ENCODE data around the gene ANK2.
"Not testable (repeated sequence)": the region's sequence is repeated elsewhere in the genome, so short reads cannot be mapped to it uniquely, and the experiment has no call there.

The ANK2 gene

DNA sequence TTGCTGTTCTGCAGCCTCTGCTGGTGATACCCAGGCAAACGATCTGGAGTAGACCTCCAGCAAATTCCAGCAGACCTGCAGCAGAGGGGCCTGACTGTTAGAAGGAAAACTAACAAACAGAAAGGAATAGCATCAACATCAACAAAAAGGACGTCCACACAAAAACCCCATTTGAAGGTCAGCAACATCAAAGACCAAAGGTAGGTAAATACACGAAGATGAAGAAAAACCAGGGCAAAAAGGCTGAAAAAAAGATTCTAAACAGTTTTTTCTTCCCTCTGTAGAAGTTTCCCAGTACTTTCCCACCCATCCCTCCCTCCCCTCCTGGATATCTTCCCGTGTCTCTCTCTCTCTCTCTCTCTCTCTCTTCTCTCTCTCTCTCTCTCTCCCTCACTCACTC is 136.8 kb downstream of the ANK2 start:
- H3K4me3 ChIP-seq (ENCODE audit: insufficient read depth in 1 of 2, low read depth in 1 of 2, low read length in 2 of 2); H3K18ac ChIP-seq (ENCODE audit: low read depth in 1 of 2, low read length in 2 of 2); H3K4me1 ChIP-seq (ENCODE audit: control insufficient read depth, insufficient read depth, low read depth, low read length); H3K9me3 ChIP-seq (ENCODE audit: control insufficient read depth, low read length); H3K4me2 ChIP-seq (ENCODE audit: low read length, poor library complexity, severe bottlenecking); H2BK5ac ChIP-seq (ENCODE audit: low read depth, low read length, poor library complexity, severe bottlenecking); H2BK15ac ChIP-seq (ENCODE audit: low read depth, poor library complexity, severe bottlenecking); H4K8ac ChIP-seq (ENCODE audit: low read length); H3K27ac ChIP-seq (ENCODE audit: low read length, poor library complexity, severe bottlenecking); H2AFZ ChIP-seq (ENCODE audit: low read depth, low read length); H3K36me3 ChIP-seq (ENCODE audit: control insufficient read depth in 1 of 2, insufficient read depth in 2 of 2, low read depth in 1 of 2, low read length in 2 of 2); H3K14ac ChIP-seq (ENCODE audit: low read length in 2 of 2); H2BK12ac ChIP-seq (ENCODE audit: low read length in 2 of 2); H4K91ac ChIP-seq (ENCODE audit: low read length); H3K79me1 ChIP-seq (replicated peaks; ENCODE audit: low read length, poor library complexity, severe bottlenecking); H3K27me3 ChIP-seq (ENCODE audit: control insufficient read depth in 1 of 2, insufficient read depth in 1 of 2, low read length in 2 of 2); H3K23ac ChIP-seq (ENCODE audit: low read length in 2 of 2); H2BK120ac ChIP-seq (ENCODE audit: low read depth, low read length); DNase-seq; H3K9ac ChIP-seq (ENCODE audit: low read length); H3K4ac ChIP-seq (ENCODE audit: low read depth in 1 of 2, low read length in 2 of 2); H2AK5ac ChIP-seq (ENCODE audit: low read length, severe bottlenecking): not testable (repeated sequence)
- WGBS, result 71% methylated on average over 3 of the region's 4 CpGs

DNA sequence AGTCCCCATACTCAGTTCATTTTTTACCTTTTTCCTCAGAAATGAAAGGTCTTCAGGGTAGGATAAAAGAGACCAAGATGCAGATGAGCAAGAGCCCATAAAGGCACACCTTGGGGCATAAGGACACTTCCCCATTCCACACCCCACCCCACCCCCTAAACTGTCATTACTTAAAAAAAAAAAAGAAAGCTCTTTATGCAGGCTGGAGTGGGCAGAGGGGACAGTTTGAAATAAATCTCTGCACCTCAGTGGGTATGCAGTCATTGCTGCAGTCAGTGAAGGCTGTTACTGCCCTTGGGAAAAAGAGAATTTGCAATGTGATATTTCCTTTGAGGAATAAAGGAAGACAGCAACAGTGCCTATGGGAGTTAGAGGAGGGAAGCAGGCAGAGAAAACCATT is 137.5 kb downstream of the ANK2 start:
- no peak overlapping the region for H2BK5ac ChIP-seq (ENCODE audit: low read depth, low read length, poor library complexity, severe bottlenecking)
- no peak overlapping the region for H3K23ac ChIP-seq (ENCODE audit: low read length in 2 of 2)
- no peak overlapping the region for H3K4me2 ChIP-seq (ENCODE audit: low read length, poor library complexity, severe bottlenecking)
- H2BK15ac ChIP-seq (ENCODE audit: low read depth, poor library complexity, severe bottlenecking), result no peak overlapping the region
- no peak overlapping the region for H3K4me3 ChIP-seq (ENCODE audit: insufficient read depth in 1 of 2, low read depth in 1 of 2, low read length in 2 of 2)
- no peak overlapping the region for H3K27ac ChIP-seq (ENCODE audit: low read length, poor library complexity, severe bottlenecking)
- H3K14ac ChIP-seq (ENCODE audit: low read length in 2 of 2), result no peak overlapping the region
- no peaks in the 10 kb centered on the region for H3K9me3 ChIP-seq (ENCODE audit: control insufficient read depth, low read length)
- H2AFZ ChIP-seq (ENCODE audit: low read depth, low read length), result no peak overlapping the region
- no peaks in the 10 kb centered on the region for H3K27me3 ChIP-seq (ENCODE audit: control insufficient read depth in 1 of 2, insufficient read depth in 1 of 2, low read length in 2 of 2)
- no peak overlapping the region for H2AK5ac ChIP-seq (ENCODE audit: low read length, severe bottlenecking)
- no peaks in the 10 kb centered on the region for H3K36me3 ChIP-seq (ENCODE audit: control insufficient read depth in 1 of 2, insufficient read depth in 2 of 2, low read depth in 1 of 2, low read length in 2 of 2)
- H2BK12ac ChIP-seq (ENCODE audit: low read length in 2 of 2), result no peak overlapping the region
- no peak for DNase-seq
- H3K18ac ChIP-seq (ENCODE audit: low read depth in 1 of 2, low read length in 2 of 2), result no peak overlapping the region
- no peaks in the 10 kb centered on the region for H3K4me1 ChIP-seq (ENCODE audit: control insufficient read depth, insufficient read depth, low read depth, low read length)
- H3K4ac ChIP-seq (ENCODE audit: low read depth in 1 of 2, low read length in 2 of 2), result no peak overlapping the region
- no peak overlapping the region for H4K91ac ChIP-seq (ENCODE audit: low read length)
- peaks cover 1% of the 10 kb centered on the region for H3K79me1 ChIP-seq (replicated peaks; ENCODE audit: low read length, poor library complexity, severe bottlenecking)
- no peak overlapping the region for H2BK120ac ChIP-seq (ENCODE audit: low read depth, low read length)
- no peak overlapping the region for H3K9ac ChIP-seq (ENCODE audit: low read length)
- no peak overlapping the region for H4K8ac ChIP-seq (ENCODE audit: low read length)

DNA sequence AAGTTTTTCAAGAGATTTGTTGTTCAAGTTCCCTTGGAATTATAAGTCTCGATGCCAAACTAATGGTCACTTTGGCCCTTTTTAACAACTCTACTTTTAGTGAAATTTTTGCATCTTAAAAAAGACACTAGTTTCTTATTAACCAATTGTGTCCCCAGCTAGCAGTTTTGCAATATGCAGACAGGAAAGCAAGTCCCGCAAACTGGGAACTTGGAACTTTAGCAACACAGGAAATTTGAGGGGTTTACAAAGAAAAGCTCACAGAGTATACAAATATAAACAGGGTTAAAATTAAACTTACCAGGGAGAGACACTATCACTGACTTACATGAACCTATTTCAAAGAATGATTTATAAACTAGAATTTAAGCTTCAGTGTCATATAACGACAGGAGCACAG is 137.9 kb downstream of the ANK2 start:
- Histone ChIP-seq H3K36me3 (ENCODE audit: control insufficient read depth in 1 of 2, insufficient read depth in 2 of 2, low read depth in 1 of 2, low read length in 2 of 2) (no peaks in the 10 kb centered on the region), H3K4me3 (ENCODE audit: insufficient read depth in 1 of 2, low read depth in 1 of 2, low read length in 2 of 2) (no peak overlapping the region), H2BK15ac (ENCODE audit: low read depth, poor library complexity, severe bottlenecking) (no peak overlapping the region), H3K14ac (ENCODE audit: low read length in 2 of 2) (no peak overlapping the region), H4K8ac (ENCODE audit: low read length) (no peak overlapping the region), H2BK5ac (ENCODE audit: low read depth, low read length, poor library complexity, severe bottlenecking) (no peak overlapping the region), H3K27me3 (ENCODE audit: control insufficient read depth in 1 of 2, insufficient read depth in 1 of 2, low read length in 2 of 2) (no peaks in the 10 kb centered on the region), H3K4me1 (ENCODE audit: control insufficient read depth, insufficient read depth, low read depth, low read length) (no peaks in the 10 kb centered on the region), H2AK5ac (ENCODE audit: low read length, severe bottlenecking) (no peak overlapping the region), H3K27ac (ENCODE audit: low read length, poor library complexity, severe bottlenecking) (no peak overlapping the region), H3K9ac (ENCODE audit: low read length) (no peak overlapping the region), H3K9me3 (ENCODE audit: control insufficient read depth, low read length) (no peaks in the 10 kb centered on the region), H2AFZ (ENCODE audit: low read depth, low read length) (no peak overlapping the region), H3K4ac (ENCODE audit: low read depth in 1 of 2, low read length in 2 of 2) (no peak overlapping the region), H2BK120ac (ENCODE audit: low read depth, low read length) (no peak overlapping the region), H4K91ac (ENCODE audit: low read length) (no peak overlapping the region), H3K4me2 (ENCODE audit: low read length, poor library complexity, severe bottlenecking) (no peak overlapping the region), H2BK12ac (ENCODE audit: low read length in 2 of 2) (no peak overlapping the region), H3K23ac (ENCODE audit: low read length in 2 of 2) (no peak overlapping the region), H3K79me1 (replicated peaks; ENCODE audit: low read length, poor library complexity, severe bottlenecking) (peaks cover 1% of the 10 kb centered on the region), H3K18ac (ENCODE audit: low read depth in 1 of 2, low read length in 2 of 2) (no peak overlapping the region)
- no peak for DNase-seq
- WGBS, result 90% methylated on average over 1 of the region's 3 CpGs

DNA sequence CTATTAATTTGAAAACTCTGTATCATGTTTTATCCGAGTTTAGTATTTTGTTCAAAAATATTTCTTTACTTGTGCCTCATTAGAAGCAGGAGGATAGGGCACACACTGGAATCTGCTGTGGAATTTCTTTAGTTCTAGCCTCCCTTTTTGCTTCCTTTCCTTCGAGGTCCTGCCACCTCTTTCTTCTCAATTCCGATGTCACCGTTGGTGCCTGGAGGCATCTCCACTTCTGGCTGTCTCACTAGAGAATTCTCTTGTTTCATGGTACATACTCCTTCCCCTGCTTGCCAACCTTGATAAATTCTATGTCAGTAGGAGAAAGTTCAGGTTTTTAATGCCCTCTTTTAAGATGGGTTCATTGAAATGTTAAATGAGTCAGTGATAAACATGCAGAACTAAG is 140.1 kb downstream of the ANK2 start:
- Histone ChIP-seq H3K36me3 (ENCODE audit: control insufficient read depth in 1 of 2, insufficient read depth in 2 of 2, low read depth in 1 of 2, low read length in 2 of 2) (no peaks in the 10 kb centered on the region), H2AK5ac (ENCODE audit: low read length, severe bottlenecking) (no peak overlapping the region), H4K8ac (ENCODE audit: low read length) (no peak overlapping the region), H3K27ac (ENCODE audit: low read length, poor library complexity, severe bottlenecking) (no peak overlapping the region), H3K27me3 (ENCODE audit: control insufficient read depth in 1 of 2, insufficient read depth in 1 of 2, low read length in 2 of 2) (no peaks in the 10 kb centered on the region), H3K79me1 (replicated peaks; ENCODE audit: low read length, poor library complexity, severe bottlenecking) (peaks cover 1% of the 10 kb centered on the region), H3K14ac (ENCODE audit: low read length in 2 of 2) (no peak overlapping the region), H2BK120ac (ENCODE audit: low read depth, low read length) (no peak overlapping the region), H3K4ac (ENCODE audit: low read depth in 1 of 2, low read length in 2 of 2) (no peak overlapping the region), H4K91ac (ENCODE audit: low read length) (no peak overlapping the region), H3K23ac (ENCODE audit: low read length in 2 of 2) (no peak overlapping the region), H3K4me1 (ENCODE audit: control insufficient read depth, insufficient read depth, low read depth, low read length) (no peaks in the 10 kb centered on the region), H3K9me3 (ENCODE audit: control insufficient read depth, low read length) (no peaks in the 10 kb centered on the region), H3K18ac (ENCODE audit: low read depth in 1 of 2, low read length in 2 of 2) (no peak overlapping the region), H3K4me2 (ENCODE audit: low read length, poor library complexity, severe bottlenecking) (no peak overlapping the region), H2BK5ac (ENCODE audit: low read depth, low read length, poor library complexity, severe bottlenecking) (no peak overlapping the region), H2BK15ac (ENCODE audit: low read depth, poor library complexity, severe bottlenecking) (no peak overlapping the region), H2AFZ (ENCODE audit: low read depth, low read length) (no peak overlapping the region), H3K9ac (ENCODE audit: low read length) (no peak overlapping the region), H2BK12ac (ENCODE audit: low read length in 2 of 2) (no peak overlapping the region), H3K4me3 (ENCODE audit: insufficient read depth in 1 of 2, low read depth in 1 of 2, low read length in 2 of 2) (no peak overlapping the region)
- 91% methylated on average over 3 of the region's 4 CpGs for WGBS
- no peak for DNase-seq

Data from mesenchymal stem cell (in vitro differentiated cells and primary cell).